HepG2 (cell line): ENCODE results near the gene NFKBIA. TPM values are rescaled to one million over a fixed set of nuclear protein-coding genes. Genes with fewer than 3 reads are reported as not detected.

ENCODE experiments used
- CREB1 ChIP-seq, 2 experiments: fragments of 450-650 bp in 1 of 2; IDR thresholded peaks; 2 replicates each; pipeline ENCODE4 v1.6.1; 2016 to 2017; ENCODE audit warnings: control low read depth in 1 of 2, mild to moderate bottlenecking in 1 of 2, missing compliant biosample characterization in 1 of 2, missing genetic modification characterization in 1 of 2
- ELF1 ChIP-seq: sonication (generic); formaldehyde crosslinking; IDR thresholded peaks from 2 replicates; pipeline ENCODE4 v1.4.0; 2020; ENCODE audit warnings: missing genetic modification reagents
- MTA1 ChIP-seq: sonication (generic); formaldehyde crosslinking; IDR thresholded peaks from 2 replicates; pipeline ENCODE4 v1.4.0; 2020; ENCODE audit warnings: missing genetic modification reagents, mild to moderate bottlenecking, borderline replicate concordance
- MTA3 ChIP-seq: sonication (generic); formaldehyde crosslinking; IDR thresholded peaks from 2 replicates; pipeline ENCODE4 v1.4.0; 2020; ENCODE audit warnings: missing genetic modification reagents
- NFATC3 ChIP-seq: sonication (generic); formaldehyde crosslinking; IDR thresholded peaks from 2 replicates; pipeline ENCODE4 v1.5.1; 2020; ENCODE audit warnings: mild to moderate bottlenecking, missing genetic modification reagents
- SMARCC2 ChIP-seq: fragments of 450-650 bp; IDR thresholded peaks from 2 replicates; pipeline ENCODE4 v1.6.1; 2017; ENCODE audit warnings: antibody characterized with exemption, mild to moderate bottlenecking
- XBP1 ChIP-seq: sonication (generic); formaldehyde crosslinking; IDR thresholded peaks from 2 replicates; pipeline ENCODE4 v1.5.0; 2020; ENCODE audit warnings: missing genetic modification reagents
- ZNF20 ChIP-seq: sonication (generic); formaldehyde crosslinking; IDR thresholded peaks from 2 replicates; pipeline ENCODE4 v1.4.0; 2020; ENCODE audit warnings: mild to moderate bottlenecking, moderate library complexity, missing genetic modification reagents
- ZNF354B ChIP-seq: sonication (generic); formaldehyde crosslinking; IDR thresholded peaks from 2 replicates; pipeline ENCODE4 v1.8.0; 2022; ENCODE audit warnings: mild to moderate bottlenecking, missing genetic modification reagents
- ZNF543 ChIP-seq: sonication (generic); formaldehyde crosslinking; IDR thresholded peaks from 2 replicates; pipeline ENCODE4 v1.4.0; 2020; ENCODE audit warnings: mild to moderate bottlenecking, missing genetic modification reagents
- polyA plus RNA-seq, 8 experiments: library from polyadenylated mRNA; depleted of rRNA in 3 of 8; stranded (reverse) in 7 of 8; unstranded in 1 of 8; fragments of >200 nt; fragmentation: Illumina TruSeq in 4 of 8; extraction: Trizol in 4 of 8; gene quantifications; 2 replicates each; pipeline versions ENCODE4 v1.2.1 to v1.2.3, GENCODE V29; 2011 to 2016; ENCODE audit warnings: low read depth in 4 of 8, missing spikeins in 1 of 8, mixed read lengths in 1 of 8; ENCODE audit not compliant: insufficient read depth in 1 of 8
- total RNA-seq, 5 experiments: library from RNA; depleted of rRNA; stranded (reverse); fragments of >200 nt; fragmentation: Illumina TruSeq; extraction: Trizol; gene quantifications; 2 replicates each; pipeline ENCODE4 v1.2.3, GENCODE V29; 2016; ENCODE audit warnings: low read depth in 1 of 5
- TF ChIP-seq, protein P1 (sequence below): sonication (generic); formaldehyde crosslinking; IDR thresholded peaks from 2 replicates; pipeline ENCODE4 v1.4.0; 2020; ENCODE audit warnings: low read depth, missing genetic modification reagents
- TF ChIP-seq, protein P2 (sequence below): IDR thresholded peaks from 2 replicates; pipeline ENCODE4 v1.6.1; 2016
- TF ChIP-seq, protein P3 (sequence below): sonication (generic); formaldehyde crosslinking; IDR thresholded peaks from 2 replicates; pipeline ENCODE4 v1.5.1; 2020; ENCODE audit warnings: mild to moderate bottlenecking, missing genetic modification reagents, borderline replicate concordance
- TF ChIP-seq, protein P4 (sequence below): sonication (generic); formaldehyde crosslinking; IDR thresholded peaks from 2 replicates; pipeline ENCODE4 v1.4.0; 2020; ENCODE audit warnings: missing genetic modification reagents

NFKBIA gene
- total and polyA plus RNA-seq, 2 of the 13 experiments (the other 11 are each of a cell fraction or from before 2014, with no cell fraction given): 197 to 319 TPM

DNA sequence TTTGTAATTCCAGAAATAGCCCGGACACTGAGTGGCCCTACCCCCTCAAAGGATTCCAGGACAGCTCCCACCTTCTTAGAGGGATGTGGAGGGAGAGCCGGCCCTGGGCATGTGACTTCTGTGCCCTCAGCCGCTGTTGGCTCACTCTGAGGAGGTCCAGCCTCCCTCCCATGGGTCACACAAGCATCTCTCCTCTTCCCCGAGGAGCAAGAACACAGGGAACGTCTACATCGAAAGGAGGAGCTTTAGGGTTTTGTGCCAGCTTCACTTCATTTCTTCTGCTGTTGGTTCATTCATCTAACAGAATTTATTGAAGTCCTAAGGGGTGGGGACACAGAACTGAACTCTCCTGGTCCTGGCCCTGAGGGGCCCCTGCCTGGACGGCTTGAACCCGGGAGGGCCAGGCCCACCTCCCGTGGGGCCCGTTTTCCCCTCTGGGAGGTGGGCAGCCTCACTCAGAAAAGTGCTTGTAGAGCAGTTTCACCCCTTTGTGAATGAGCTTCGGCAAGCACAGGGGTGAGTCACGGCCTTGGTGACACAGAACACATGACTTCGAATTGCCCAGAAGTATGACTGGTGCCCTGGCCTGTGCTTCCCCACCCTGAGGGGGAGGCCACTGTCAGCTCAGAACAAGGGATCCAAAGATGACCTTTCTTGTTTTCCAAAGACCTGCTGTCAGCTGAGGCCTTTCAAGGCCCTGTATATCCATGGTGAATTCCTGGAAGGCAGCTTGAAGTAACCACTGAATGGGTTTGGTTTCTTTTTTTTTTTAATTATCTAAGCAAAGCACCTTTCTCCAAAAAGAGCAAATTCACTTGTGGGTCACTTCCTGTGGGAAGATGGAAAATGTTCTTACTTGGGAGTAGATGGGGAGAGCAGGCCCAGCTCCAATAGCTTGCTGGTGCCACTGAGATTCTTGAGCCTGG is 39.2 kb downstream of the NFKBIA start (continued):
- TF ChIP-seq, protein P1, sequence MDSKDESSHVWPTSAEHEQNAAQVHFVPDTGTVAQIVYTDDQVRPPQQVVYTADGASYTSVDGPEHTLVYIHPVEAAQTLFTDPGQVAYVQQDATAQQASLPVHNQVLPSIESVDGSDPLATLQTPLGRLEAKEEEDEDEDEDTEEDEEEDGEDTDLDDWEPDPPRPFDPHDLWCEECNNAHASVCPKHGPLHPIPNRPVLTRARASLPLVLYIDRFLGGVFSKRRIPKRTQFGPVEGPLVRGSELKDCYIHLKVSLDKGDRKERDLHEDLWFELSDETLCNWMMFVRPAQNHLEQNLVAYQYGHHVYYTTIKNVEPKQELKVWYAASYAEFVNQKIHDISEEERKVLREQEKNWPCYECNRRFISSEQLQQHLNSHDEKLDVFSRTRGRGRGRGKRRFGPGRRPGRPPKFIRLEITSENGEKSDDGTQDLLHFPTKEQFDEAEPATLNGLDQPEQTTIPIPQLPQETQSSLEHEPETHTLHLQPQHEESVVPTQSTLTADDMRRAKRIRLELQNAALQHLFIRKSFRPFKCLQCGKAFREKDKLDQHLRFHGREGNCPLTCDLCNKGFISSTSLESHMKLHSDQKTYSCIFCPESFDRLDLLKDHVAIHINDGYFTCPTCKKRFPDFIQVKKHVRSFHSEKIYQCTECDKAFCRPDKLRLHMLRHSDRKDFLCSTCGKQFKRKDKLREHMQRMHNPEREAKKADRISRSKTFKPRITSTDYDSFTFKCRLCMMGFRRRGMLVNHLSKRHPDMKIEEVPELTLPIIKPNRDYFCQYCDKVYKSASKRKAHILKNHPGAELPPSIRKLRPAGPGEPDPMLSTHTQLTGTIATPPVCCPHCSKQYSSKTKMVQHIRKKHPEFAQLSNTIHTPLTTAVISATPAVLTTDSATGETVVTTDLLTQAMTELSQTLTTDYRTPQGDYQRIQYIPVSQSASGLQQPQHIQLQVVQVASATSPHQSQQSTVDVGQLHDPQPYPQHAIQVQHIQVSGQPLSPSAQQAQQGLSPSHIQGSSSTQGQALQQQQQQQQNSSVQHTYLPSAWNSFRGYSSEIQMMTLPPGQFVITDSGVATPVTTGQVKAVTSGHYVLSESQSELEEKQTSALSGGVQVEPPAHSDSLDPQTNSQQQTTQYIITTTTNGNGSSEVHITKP (CRISPR knock-in tag): peak; percentile 94
- TF ChIP-seq ZNF20 (no peak), ELF1 (CRISPR knock-in tag) (peak; percentile 50), XBP1 (CRISPR knock-in tag) (no peak), NFATC3 (CRISPR knock-in tag) (no peak), CREB1 (IDR thresholded peaks at IDR 0.05) (peak; percentile 84), CREB1 (CRISPR knock-in tag; IDR thresholded peaks at IDR 0.05) (no peak), SMARCC2 (no peak), MTA1 (CRISPR knock-in tag) (peak; percentile 62; the same call in 1 of the 2 replicates), MTA3 (no peak), ZNF354B (CRISPR knock-in tag) (peak; percentile 75; the same call in 1 of the 2 replicates), ZNF543 (peak; percentile 96; the same call in 1 of the 2 replicates)
- TF ChIP-seq, protein P2, sequence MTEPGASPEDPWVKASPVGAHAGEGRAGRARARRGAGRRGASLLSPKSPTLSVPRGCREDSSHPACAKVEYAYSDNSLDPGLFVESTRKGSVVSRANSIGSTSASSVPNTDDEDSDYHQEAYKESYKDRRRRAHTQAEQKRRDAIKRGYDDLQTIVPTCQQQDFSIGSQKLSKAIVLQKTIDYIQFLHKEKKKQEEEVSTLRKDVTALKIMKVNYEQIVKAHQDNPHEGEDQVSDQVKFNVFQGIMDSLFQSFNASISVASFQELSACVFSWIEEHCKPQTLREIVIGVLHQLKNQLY (CRISPR knock-in tag): peak; percentile 76; the same call in 1 of the 2 replicates
- TF ChIP-seq, protein P3, sequence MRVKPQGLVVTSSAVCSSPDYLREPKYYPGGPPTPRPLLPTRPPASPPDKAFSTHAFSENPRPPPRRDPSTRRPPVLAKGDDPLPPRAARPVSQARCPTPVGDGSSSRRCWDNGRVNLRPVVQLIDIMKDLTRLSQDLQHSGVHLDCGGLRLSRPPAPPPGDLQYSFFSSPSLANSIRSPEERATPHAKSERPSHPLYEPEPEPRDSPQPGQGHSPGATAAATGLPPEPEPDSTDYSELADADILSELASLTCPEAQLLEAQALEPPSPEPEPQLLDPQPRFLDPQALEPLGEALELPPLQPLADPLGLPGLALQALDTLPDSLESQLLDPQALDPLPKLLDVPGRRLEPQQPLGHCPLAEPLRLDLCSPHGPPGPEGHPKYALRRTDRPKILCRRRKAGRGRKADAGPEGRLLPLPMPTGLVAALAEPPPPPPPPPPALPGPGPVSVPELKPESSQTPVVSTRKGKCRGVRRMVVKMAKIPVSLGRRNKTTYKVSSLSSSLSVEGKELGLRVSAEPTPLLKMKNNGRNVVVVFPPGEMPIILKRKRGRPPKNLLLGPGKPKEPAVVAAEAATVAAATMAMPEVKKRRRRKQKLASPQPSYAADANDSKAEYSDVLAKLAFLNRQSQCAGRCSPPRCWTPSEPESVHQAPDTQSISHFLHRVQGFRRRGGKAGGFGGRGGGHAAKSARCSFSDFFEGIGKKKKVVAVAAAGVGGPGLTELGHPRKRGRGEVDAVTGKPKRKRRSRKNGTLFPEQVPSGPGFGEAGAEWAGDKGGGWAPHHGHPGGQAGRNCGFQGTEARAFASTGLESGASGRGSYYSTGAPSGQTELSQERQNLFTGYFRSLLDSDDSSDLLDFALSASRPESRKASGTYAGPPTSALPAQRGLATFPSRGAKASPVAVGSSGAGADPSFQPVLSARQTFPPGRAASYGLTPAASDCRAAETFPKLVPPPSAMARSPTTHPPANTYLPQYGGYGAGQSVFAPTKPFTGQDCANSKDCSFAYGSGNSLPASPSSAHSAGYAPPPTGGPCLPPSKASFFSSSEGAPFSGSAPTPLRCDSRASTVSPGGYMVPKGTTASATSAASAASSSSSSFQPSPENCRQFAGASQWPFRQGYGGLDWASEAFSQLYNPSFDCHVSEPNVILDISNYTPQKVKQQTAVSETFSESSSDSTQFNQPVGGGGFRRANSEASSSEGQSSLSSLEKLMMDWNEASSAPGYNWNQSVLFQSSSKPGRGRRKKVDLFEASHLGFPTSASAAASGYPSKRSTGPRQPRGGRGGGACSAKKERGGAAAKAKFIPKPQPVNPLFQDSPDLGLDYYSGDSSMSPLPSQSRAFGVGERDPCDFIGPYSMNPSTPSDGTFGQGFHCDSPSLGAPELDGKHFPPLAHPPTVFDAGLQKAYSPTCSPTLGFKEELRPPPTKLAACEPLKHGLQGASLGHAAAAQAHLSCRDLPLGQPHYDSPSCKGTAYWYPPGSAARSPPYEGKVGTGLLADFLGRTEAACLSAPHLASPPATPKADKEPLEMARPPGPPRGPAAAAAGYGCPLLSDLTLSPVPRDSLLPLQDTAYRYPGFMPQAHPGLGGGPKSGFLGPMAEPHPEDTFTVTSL (CRISPR knock-in tag): peak; percentile 87; the same call in 1 of the 2 replicates
- TF ChIP-seq, protein P4, sequence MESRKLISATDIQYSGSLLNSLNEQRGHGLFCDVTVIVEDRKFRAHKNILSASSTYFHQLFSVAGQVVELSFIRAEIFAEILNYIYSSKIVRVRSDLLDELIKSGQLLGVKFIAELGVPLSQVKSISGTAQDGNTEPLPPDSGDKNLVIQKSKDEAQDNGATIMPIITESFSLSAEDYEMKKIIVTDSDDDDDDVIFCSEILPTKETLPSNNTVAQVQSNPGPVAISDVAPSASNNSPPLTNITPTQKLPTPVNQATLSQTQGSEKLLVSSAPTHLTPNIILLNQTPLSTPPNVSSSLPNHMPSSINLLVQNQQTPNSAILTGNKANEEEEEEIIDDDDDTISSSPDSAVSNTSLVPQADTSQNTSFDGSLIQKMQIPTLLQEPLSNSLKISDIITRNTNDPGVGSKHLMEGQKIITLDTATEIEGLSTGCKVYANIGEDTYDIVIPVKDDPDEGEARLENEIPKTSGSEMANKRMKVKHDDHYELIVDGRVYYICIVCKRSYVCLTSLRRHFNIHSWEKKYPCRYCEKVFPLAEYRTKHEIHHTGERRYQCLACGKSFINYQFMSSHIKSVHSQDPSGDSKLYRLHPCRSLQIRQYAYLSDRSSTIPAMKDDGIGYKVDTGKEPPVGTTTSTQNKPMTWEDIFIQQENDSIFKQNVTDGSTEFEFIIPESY: peak; percentile 24; the same call in 1 of the 2 replicates
